ENCODE results near the gene TRMT10A.

Gene TRMT10A, protein sequence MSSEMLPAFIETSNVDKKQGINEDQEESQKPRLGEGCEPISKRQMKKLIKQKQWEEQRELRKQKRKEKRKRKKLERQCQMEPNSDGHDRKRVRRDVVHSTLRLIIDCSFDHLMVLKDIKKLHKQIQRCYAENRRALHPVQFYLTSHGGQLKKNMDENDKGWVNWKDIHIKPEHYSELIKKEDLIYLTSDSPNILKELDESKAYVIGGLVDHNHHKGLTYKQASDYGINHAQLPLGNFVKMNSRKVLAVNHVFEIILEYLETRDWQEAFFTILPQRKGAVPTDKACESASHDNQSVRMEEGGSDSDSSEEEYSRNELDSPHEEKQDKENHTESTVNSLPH

DNA sequence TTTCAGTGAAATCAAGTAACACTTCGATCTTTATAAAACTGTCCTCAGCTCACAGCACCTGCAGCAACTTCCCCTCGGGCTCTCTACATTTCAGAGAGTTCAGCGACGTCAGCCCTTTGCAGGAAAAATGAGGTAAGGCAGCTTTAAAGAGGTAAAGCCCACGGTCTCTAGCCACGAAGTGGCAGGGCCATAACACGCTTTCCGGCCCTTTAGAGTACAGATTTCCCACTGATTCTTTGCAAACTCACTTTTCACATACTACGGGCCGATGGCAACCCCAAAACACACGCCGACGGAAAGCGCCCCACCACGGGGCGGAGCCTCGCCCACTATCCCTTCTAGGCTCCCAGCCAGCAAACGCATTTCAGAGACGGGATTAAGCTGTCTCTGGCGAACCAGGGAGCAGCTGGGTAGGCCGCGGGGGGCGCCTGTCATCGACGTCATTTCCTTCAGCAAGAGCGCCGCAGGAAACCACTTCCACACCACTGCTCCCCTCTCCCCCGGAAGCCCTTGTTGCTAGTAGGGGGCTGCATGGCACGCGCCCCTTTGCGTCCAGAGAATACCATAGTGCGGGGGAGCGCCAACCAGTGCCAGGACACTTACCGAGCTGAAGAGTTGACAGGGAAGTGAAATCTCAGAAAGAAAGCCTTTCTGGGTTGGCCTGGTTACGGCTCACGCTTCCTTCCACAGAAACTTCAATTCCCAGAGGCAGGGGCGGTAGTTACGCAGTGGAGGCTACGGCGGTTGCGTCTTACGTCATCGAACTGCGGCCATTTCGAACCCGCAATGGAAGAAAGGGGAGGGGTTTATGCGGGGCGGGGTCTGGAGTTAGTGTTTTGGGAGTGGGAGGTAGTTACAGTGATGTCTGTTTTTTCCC, at the start of gene TRMT10A:
TSS of gene TRMT10A (minus strand) at position 730 of the 877 bp plus-strand sequence. CDS start 4,701 bp downstream, outside the sequence.
- peak; percentile 71 to 92 for DNase-seq

DNA sequence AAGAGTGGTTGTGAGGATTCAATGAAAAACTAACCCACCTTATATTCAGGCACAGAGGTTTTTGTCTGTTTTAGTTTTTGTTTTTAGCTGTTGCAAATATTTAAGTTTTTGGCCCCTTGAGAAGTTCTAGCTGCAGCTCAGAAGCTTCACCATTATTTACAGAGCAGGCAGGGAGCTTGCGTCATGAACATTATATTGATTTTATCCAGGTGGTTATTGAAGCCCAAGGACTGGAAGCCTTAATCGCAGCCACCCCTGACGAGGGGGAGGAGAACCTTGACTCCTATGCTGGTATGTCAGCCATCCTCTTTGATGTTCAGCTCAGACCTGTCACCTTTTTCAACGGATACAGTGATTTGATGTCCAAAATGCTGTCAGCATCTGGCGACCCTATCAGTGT, 48.9 kb upstream of the TRMT10A start:
- no peak for DNase-seq

DNA sequence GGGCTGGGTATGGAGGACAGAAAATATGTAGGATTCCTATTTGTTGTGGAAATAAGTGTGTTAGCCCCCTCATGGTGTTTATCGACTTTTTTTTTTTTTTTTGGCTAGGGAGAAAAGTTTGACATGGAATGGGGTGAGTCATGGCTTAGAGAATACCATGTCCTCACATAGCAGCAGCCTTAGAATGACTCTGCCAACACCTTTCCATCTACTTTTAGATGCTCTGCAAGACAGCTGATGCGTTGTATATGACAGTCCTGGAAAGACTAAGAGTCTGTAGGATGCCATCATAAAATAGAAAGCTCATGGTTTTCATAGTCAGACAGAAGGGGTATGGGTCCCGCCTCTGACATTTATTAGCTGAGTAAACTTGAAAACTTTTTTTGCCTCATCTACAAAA, 48.4 kb upstream of the TRMT10A start:
- no peak for DNase-seq

DNA sequence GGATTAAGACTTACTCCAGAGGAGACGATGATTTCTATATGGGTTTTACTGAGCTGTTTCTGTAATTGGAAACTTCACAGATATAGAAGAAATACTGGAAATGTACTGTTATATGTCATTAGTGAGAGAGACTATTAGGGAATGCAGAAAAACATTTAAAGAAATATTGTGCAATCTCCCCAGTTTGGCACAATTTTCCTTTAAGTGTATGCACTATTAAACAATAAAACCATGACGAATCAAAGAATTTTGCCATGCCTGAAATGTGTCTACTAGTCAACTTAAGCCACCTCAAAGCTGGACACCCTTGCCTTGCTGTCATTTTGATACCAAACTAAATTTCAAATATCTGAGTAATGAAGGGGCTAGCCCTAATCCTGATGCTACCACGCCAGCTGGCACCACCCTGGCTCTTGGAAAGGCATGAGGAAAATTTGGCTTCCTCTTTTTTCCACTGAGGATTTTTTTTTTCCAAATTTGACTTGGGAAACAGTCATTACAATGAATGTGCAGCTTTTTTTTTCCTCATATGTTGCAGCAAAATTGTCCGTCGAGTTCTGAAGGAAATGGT, 46.9 kb upstream of the TRMT10A start:
- no peak for DNase-seq

DNA sequence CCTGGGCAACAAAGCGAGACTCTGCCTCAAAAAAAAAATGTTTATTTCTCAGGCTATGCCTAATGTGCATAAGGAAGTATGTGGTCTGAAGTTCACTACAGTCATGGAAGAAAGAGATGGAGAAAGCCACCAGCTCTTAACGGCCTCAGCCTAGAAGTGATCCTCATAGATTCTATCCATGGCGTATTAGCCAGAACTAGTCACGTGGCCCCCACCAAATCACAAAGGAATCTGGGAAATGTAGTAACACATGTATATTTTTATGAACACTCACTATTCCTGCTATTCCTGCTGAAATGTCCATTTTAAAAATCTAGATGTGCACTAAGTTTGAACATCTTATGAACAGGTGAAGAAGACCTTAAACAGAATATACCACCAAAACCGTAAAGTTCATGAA, 44.6 kb upstream of the TRMT10A start:
- DNase-seq = no peak

DNA sequence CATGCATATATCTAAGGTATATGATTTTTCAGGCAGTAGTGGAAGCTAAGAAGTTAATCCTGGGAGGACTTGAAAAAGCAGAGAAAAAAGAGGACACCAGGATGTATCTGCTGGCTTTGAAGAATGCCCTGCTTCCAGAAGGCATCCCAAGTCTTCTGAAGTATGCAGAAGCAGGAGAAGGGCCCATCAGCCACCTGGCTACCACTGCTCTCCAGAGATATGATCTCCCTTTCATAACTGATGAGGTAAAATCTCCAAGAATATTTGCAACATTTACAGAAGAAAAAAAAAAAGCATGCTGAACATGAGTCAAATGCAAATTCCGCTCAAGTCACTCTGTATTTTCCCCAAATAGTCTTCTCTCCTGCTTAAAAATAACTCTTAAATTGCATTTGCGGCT, 42.9 kb upstream of the TRMT10A start:
- DNase-seq = no peak

DNA sequence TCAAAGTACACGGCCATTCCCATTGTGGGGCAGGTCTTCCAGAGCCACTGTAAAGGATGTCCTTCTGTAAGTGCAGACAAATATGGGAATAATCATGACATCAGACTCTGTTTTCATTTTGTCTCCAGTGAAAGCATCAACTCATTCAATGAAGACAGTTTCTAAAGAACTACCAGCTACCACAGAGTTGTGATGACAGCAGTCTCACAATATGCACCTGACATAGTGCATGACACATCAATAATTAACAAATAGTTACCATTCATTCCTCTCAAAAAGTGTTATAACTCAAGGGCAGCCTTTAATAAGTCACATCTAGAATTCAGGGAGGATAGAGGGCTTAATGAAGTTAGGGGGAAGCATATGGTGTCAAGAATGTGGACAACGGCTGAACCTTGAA, 31.0 kb upstream of the TRMT10A start:
- no peak for DNase-seq

DNA sequence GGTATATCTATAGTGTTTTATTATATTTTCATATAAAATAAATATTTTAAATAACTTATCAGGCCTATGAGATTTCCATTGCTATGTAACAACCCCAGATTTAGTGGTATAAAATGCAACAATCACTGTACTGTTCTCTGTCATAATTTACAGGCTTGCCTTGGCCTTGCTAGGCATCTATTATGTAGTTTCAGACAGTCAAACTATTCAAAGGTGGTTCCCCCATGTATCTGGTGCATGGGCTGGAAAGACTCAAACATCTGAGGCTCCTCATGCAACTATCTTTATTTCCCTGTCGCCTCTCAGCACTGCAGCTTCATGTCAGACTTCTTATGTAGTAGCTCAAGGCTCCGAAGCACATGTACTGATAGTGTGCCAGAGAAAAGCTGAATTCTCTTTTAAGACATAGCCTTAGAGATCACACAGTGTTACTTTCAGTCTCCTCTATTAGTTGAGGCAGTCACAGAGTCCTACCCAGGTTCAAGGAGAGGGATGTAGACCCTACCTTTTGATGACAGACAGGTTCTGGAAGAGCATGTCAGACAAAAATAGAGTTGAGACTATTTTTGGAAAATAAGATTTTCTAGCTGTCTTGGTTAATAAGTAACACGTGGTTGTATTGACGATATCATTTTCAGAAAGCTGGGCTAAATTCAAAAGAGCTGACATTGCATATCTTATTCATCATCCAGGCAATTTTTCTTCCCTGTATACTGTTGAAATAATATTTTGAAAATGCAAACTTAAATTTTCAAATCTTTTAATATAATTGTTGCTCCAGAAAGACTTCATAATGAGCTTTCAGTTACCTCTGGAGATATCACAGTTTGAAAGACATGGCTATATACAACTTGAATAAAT, 30.2 kb upstream of the TRMT10A start:
- DNase-seq = no peak

DNA sequence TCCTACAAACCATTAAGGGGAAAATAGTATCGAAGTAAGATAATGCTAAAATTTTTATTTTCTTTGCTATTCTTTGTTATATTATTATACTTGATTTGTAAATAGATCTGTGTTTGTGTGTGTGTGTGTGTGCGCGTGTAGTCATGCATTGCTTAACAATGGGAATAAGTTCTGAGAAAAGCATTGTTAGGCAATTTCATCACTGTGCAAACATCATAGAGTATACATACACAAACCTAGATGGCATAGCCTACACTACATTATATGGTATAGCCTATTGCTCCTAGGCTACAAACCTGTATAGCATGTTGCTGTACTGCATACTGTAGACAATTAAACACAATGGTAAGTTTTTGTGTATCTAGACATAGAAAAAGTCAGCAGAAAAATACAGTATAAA, 27.9 kb upstream of the TRMT10A start:
- DNase-seq = no peak

DNA sequence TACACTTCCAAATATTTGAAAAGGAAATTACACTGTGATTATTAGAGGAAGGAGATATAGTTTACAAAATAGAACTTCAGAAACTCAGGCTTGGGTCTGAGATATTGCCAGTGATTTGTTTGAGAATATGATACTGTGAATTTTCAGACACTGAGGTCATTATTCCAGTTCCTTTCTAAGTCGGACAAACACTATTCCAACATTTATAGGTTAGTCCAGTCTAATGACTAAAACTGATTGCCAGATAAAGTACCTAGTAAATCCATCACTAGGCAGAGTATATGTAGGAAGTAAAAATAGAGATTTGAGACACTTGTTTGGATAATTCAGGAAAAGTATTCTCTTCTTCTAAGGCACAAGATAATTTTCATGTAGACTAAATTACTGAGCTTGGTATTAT, 24.0 kb upstream of the TRMT10A start:
- DNase-seq = no peak

DNA sequence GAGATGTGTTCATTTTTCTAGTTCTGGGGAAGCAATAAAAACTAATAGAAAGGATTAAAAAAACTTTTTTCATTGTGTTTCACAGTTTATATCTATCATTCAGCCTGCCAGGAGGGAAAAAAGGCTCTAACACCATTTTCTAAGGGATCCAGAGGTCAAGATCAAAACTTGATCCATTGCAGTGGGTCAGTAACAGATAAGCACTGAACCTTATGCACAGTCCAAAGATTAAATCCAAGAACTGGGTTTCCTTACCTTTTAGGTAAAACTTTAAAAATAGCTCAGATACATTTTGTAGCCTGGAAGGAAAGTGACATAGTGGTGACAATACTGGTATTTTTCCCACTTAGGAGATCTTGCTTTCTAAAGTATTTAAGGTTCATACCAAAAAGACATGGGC, 23.5 kb upstream of the TRMT10A start:
- no peak for DNase-seq

DNA sequence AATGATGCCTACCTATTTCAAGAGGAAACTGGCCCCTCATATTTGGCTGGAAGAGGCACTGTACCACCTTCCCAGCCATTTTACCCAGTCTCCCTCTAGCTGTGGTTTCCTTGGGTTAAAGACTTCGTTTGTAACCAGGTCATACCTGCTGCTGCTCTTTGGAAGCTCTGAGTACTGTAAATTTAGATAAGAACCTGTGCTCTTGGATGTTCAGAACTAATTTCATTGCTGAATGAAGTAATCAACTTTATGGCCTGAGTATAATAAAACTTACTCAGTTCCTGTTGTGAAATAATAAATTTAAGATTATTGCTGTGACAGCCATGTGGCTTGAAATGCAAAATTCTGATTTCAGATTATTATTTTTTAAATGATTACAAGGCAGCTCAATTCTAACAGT, 23.0 kb upstream of the TRMT10A start:
- DNase-seq = no peak

DNA sequence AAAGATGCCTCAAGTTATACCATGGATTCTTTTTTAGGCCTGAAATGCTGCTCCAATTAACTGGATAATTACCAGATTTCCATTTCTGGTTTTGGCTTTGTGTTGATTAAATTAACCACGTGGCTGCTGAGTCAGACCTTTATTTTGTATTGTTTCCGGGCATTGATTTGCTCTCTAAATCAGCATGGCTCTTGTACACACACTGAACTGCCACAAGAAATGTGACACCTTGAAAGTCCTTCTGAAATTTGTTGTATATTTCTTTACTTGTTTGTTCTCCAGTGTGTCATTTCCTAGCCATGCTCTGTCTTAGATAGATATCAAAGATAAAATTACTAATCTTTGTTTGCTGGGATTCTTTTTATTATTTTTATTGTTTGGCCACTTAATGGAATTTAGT, 22.5 kb upstream of the TRMT10A start:
- no peak for DNase-seq

DNA sequence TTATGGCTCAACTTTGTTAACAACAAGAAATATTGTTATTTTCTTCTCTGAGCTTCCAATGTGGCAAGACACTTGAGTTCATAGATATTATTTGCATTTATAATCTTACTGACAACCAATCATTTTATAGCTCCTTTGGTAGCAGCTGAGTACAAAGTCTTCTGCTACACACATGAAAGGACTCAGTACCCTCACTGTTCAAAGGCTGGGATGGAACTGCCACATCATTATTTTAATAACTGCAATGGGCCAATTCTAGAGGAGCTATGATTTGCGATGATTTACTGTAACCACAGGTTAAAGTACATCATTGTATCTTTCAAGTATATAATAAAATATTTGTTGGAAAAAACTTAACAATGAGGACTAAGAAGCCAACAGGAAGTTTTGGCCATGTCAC, 21.7 kb upstream of the TRMT10A start:
- DNase-seq = no peak

DNA sequence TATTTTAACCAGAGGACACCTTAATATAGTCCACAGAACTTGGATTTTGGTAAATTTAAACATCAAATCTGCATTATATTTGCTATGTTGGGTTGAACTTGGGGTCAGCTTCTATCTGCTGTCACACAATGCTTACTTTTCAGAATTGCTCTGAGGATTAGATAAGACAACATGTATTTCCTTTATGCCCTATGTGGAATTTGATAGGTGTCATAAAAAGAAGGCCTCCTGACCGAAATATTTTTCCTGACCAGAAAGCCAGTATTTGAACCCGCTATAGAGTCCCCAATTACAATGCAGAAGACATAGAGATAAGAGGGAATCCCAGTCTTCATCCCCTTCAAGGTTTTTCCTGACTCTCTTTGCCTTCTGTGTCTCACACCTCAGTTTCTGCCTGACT, 14.9 kb upstream of the TRMT10A start:
- no peak for DNase-seq

DNA sequence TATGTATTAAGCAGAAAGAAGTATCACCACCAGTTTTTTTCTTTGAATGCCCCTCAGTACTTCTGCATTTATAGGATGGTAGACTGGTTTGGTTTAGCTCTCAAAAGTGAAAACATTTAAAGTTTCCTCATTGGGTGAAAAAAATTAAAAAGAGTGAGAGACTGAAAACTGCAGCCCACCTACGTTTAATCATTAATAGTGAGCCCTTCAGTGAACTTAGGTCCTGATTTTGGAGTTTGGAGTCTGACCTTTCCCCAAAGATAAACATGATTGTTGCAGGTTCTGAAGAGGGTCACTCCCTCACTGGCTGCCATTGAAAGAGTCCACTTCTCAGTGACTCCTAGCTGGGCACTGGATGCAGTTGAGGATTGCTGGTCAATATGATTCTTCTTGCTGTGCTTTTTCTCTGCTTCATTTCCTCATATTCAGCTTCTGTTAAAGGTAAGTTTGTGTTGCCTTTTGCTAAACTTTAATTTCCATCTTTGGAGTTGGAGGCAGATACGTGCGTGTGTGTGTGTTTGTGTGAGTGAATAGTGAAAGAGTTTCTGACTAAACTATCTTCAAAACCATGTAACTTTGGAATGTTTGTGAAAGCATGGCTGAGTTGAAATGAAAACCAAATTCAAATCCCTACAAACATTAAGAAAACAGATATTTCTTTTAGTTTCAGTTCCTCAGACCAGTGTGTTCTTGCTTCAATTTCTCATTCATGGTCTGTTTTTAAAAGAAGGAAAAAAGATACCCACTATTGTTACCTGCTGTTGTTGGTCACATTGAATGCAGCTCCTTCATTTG, 10.9 kb upstream of the TRMT10A start, which contains the start of gene MTTP:
TSS of gene MTTP (plus strand) at position 295 of the 795 bp plus-strand sequence. CDS start at position 381, 86 bp downstream.
- DNase-seq = no peak

DNA sequence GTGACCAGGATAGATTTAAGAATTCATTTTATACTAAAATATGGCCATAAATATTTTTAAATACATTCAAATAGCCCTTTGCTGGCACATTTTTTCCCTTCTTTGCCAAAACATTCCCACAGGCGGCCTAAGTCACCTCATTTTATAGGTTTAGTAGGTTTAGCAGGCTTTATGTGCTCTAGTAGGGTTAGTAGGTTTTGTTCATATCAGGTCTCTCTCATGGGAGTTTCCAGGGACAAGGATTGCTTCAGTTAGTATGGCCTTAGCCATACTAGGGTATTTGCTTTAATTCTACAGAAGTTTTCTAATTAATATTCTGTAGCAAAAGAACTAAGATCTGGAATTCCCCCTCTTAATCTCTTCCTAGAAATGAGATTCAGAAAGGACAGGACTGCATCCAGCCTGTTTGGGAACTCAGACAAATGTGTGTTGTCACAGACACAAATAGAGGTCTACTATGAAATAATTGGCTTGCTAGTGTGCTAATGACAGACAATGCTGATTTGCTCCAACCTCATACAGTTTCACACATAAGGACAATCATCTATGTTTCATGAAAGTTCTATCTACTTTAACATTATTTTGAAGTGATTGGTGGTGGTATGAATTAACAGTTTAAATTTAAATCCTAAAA, 10.0 kb upstream of the TRMT10A start:
- no peak for DNase-seq

DNA sequence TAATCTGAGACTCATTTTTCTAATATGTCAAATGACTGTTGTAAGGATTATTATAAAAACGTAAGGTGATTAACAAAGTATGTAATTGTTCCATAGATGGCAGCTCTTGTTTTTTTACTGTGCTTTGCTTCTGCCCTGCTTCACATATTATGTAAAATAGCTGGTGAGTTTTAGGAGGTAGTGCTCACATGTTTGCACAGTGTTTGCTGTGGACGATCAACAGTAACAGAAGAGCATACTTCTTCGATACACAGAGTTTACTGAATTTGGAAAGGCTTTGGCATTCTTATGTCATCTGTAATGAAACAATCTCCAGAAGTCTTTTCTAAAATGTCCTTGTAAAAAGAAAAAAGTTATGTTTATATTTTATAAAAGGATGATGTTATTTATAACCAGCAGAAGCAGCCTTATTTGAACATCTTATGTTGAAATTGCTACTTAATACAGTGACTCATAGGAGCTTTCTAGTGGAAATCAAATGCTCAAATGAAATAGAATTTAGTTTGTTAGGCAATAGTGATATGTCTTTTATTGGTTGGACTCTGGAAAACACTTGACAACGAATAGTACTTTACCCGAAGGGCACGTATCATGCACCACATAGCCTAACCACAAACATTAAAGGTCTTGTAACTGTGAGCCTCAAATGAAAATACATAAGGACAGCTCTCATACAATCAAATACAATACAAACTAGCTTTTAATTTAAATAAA, 8.8 kb upstream of the TRMT10A start:
- no peak for DNase-seq

DNA sequence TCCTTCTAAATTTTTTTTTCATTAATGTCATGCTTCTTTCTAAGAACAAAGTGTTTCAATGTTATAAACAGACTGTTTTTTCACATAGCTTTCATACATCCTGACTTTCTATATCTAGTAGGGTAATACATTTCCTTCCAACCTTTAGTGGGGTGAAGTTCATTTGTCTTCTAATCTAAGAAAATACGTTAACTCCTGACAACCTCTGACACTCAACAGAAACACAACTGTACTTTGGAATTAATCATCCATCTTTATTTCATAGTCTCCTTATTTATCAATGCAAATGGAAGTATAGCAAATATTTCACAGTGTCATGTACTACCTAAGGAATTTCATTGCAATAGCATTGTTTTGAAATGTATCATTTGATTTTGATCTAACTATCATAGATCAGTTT, 8.0 kb upstream of the TRMT10A start:
- no peak for DNase-seq

DNA sequence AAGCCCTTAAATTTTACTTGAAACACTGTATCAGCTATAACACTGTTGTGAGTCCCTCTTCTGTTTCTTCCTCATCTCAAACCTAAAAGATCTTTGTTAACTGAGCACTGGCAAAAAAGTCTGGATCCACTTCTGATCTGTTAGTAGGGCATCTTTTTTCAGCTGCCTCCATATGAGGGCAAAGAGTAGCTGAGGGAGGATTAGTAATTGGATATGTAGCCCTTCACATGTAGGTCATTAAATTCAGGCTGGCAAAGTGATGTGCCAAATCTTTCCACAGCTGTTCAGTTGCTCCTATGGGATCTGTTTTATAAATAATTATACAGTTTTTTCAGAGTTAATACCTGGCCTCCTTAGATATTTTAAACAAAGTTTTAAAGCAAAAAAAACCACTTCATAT, 1.1 kb upstream of the TRMT10A start:
- no peak for DNase-seq

DNA sequence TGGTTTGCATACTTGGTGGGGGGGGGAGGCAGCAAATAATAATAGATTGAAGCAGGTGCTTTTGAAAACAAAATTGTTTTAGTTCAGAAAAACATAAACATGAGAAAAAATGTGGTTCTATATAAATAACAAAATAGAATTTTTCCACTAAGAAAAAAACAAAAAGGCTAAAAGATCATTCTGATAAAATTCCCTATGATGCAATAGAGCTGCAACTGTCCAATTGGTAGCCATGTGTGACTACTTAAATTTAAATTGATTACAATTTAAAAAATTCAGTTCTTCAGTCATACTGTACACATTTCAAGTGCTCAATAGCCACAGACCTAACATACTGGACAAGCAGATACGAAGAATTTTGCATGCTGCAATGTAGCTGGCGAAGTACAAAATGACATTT, 11.0 kb downstream of the TRMT10A start:
- DNase-seq = no peak
